ENCODE data around the gene RAB29. TPM values are rescaled to one million over a fixed set of nuclear protein-coding genes. Genes with fewer than 3 reads are reported as not detected.
"Not testable (repeated sequence)": the region's sequence is repeated elsewhere in the genome, so short reads cannot be mapped to it uniquely, and the experiment has no call there.

The RAB29 gene, protein sequence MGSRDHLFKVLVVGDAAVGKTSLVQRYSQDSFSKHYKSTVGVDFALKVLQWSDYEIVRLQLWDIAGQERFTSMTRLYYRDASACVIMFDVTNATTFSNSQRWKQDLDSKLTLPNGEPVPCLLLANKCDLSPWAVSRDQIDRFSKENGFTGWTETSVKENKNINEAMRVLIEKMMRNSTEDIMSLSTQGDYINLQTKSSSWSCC
- total RNA-seq = 10 to 100 TPM; 13.8 to 26.0 (median 16.6) TPM
- 10 to 100 TPM in 1 of 2 donors, 1 to 10 TPM in 1; 6.5 to 13.1 TPM for polyA plus RNA-seq
- long read RNA-seq, donor 1, transcript RAB29-203 (5 exons, 1,157 nt) = major isoform, 9 of 34 reads
- long read RNA-seq, donor 1, transcript RAB29-201 (6 exons, 1,723 nt) = minor isoform, 5 of 34 reads
- long read RNA-seq, donor 1, partial matches to known transcripts = 1 of 34 reads
- long read RNA-seq, donor 1, other reads (novel, unspliced or antisense) = 12 of 34 reads
- long read RNA-seq, donor 2, transcript RAB29-205 (4 exons, 1,441 nt) = minor isoform, 12 of 111 reads
- long read RNA-seq, donor 2, transcript RAB29-203 (5 exons, 1,157 nt) = major isoform, 27 of 111 reads
- long read RNA-seq, donor 2, transcript RAB29-204 (5 exons, 1,306 nt) = minor isoform, 14 of 111 reads
- long read RNA-seq, donor 2, transcript RAB29-201 (6 exons, 1,723 nt) = minor isoform, 12 of 111 reads
- long read RNA-seq, donor 2, partial matches to known transcripts = 3 of 111 reads
- long read RNA-seq, donor 2, other reads (novel, unspliced or antisense) = 40 of 111 reads
- long read RNA-seq, donor 3, transcript RAB29-203 (5 exons, 1,157 nt) = major isoform, 7 of 33 reads
- long read RNA-seq, donor 3, partial matches to known transcripts = 0 of 33 reads
- long read RNA-seq, donor 3, other reads (novel, unspliced or antisense) = 14 of 33 reads

DNA sequence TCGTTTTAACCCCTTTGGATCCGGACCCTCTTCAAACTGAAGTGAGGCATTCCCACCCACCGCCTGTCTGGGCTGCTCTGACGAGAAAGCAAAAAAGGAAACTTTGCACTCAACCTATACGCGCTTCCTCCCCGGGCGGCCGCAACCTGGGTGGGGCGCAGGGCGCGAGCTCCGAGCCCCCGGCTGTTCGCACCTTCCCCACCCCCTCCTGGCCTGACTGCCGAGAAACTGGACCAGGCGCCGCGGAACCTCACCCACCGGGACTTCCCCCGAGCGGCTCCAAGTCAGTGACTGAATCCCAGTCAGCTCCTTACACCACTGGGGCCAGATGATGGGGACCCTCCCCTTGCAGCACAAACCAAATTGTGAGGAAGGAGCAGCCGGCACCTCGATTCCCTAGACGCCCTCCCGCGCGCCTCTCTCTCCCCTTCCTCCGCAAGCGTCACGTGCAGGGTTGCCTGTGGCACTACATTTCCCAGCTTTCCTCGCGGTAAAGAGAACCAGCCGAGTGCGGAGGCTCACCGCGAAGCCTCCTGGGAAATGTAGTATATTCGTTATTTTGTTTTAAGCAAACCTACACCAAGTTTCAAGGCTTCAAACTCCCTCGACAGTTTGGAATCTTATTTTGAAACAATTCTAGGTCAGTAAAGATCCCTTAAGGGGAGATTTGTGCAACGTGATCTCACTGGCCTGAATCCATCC lies at the start of gene RAB29:
TSS of gene RAB29 (minus strand) at position 468 of the 702 bp plus-strand sequence. CDS start 526 bp downstream, outside the sequence.
- H3K9me3 ChIP-seq = no peaks in the 10 kb centered on the region
- H3K27me3 ChIP-seq = no peaks in the 10 kb centered on the region
- peak within 1 kb of the TSS; percentile 61 to 84 (median 77) for H3K4me3 ChIP-seq
- WGBS, 4 donors = 0 to 2% (median 1%) methylated on average over 19 to 40 of the region's 40 CpGs
- intact Hi-C loops (cut with DNase I) = loop anchor here in 3 of 10 donors (1.0 to 2.0 kb wide), 3 partner anchors 24 to 38 kb away; partner anchors contain the start of genes NUCKS1 (in 2 of the 3) and SLC41A1 (in 1 of the 3)
- H3K4me1 ChIP-seq = peaks cover 0 to 36% (median 14%) of the 10 kb centered on the region in 12 donors
- ATAC-seq (peak; percentile 93 to 97 (median 96)), DNase-seq (peak; percentile 84 to 89 (median 87))
- peak within 1 kb of the TSS in 11 of 12 donors; percentile 35 to 89 (median 67) for H3K27ac ChIP-seq
- TF ChIP-seq, protein P1, sequence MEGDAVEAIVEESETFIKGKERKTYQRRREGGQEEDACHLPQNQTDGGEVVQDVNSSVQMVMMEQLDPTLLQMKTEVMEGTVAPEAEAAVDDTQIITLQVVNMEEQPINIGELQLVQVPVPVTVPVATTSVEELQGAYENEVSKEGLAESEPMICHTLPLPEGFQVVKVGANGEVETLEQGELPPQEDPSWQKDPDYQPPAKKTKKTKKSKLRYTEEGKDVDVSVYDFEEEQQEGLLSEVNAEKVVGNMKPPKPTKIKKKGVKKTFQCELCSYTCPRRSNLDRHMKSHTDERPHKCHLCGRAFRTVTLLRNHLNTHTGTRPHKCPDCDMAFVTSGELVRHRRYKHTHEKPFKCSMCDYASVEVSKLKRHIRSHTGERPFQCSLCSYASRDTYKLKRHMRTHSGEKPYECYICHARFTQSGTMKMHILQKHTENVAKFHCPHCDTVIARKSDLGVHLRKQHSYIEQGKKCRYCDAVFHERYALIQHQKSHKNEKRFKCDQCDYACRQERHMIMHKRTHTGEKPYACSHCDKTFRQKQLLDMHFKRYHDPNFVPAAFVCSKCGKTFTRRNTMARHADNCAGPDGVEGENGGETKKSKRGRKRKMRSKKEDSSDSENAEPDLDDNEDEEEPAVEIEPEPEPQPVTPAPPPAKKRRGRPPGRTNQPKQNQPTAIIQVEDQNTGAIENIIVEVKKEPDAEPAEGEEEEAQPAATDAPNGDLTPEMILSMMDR (IDR thresholded peaks at IDR 0.05) = no peak
- TF ChIP-seq POLR2A (IDR thresholded peaks at IDR 0.05) = peak in 1 of 2 donors; percentile 65
- H3K36me3 ChIP-seq = peaks cover 0 to 17% (median 4%) of the 10 kb centered on the region in 9 donors

DNA sequence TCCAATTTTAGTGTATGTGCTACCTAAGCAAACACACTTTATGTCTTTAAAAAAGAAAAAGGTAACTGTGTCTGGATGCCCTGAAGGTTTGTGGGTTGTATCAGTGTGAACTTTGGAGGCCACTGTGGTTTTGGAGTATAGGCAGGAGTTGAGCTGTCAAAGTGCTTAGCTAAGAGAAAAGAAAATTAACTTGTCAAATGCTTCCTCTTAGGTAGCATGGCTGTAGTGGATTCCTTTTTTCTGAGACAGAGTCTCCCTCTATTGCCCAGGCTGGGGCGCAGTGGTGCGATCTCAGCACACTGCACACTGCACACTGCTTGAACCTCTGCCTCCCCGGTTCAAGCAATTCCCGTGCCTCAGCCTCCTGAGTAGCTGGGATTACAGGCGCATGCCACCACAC lies 48.9 kb upstream of the RAB29 start:
- no peak for DNase-seq
- no peak for ATAC-seq
- peaks cover 0 to 11% (median 0%) of the 10 kb centered on the region in 12 donors for H3K9me3 ChIP-seq
- H3K27me3 ChIP-seq = no peaks in the 10 kb centered on the region
- no peak for TF ChIP-seq POLR2A (IDR thresholded peaks at IDR 0.05)
- TF ChIP-seq, protein P1 (IDR thresholded peaks at IDR 0.05) = no peak
- no peak overlapping the region for H3K4me3 ChIP-seq
- H3K27ac ChIP-seq = no peak overlapping the region
- intact Hi-C loops (cut with DNase I) = no loop called here
- H3K4me1 ChIP-seq = peaks cover 0 to 23% (median 17%) of the 10 kb centered on the region in 12 donors
- H3K36me3 ChIP-seq = no peaks in the 10 kb centered on the region
- 93 to 99% (median 97%) methylated on average over 5 of the region's 5 CpGs for WGBS, 4 donors

DNA sequence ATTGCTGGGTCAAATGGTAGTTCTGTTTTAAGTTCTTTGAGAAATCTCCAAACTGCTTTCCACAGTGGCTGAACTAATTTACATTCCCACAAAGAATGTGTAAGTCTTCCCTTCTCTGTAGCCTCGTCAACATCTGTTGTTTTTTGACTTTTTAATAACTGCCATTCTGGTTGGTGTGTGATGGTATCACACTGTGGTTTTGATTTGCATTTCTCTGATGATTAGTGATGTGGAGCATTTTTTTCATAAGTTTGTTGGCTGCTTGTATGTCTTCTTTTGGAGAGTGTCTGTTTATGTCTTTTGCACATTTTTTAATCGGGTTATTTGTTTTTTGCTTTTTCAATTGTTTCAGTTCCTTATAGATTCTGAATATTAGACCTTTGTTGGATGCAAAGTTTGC lies 48.0 kb upstream of the RAB29 start:
- WGBS, 4 donors = 92 to 97% (median 94%) methylated on average over 2 of the region's 2 CpGs
- H3K27ac ChIP-seq; H3K27me3 ChIP-seq; DNase-seq; H3K4me3 ChIP-seq; intact Hi-C loops (cut with DNase I); H3K36me3 ChIP-seq; ATAC-seq: not testable (repeated sequence)
- Histone ChIP-seq H3K9me3 (peaks cover 0 to 11% (median 0%) of the 10 kb centered on the region in 12 donors), H3K4me1 (peaks cover 0 to 23% (median 17%) of the 10 kb centered on the region in 12 donors)

DNA sequence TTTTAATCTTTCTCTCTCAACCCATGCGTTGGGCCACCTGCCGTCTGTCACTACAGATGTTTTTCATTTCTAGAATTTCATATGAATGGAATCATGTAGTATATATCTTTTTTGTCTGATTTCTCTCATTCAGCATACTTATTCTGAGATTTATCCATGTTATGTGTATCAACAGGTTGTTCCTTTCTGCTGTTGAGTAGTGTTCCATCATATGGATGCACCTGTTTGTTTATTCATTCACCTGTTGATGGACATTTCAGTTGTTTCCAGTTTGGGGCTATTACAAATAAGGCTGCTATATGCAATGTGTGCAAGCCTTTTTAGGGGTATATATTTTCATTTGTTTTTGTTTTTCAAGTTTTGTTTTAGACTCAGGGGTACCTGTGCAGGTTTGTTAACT lies 47.1 kb upstream of the RAB29 start:
- Histone ChIP-seq H3K27me3 (no peaks in the 10 kb centered on the region), H3K36me3 (no peaks in the 10 kb centered on the region), H3K4me1 (peaks cover 0 to 17% (median 14%) of the 10 kb centered on the region in 12 donors), H3K9me3 (peaks cover 0 to 11% (median 0%) of the 10 kb centered on the region in 12 donors), H3K4me3 (no peak overlapping the region), H3K27ac (no peak overlapping the region)
- TF ChIP-seq, protein P1 (IDR thresholded peaks at IDR 0.05) = no peak
- TF ChIP-seq POLR2A (IDR thresholded peaks at IDR 0.05) = no peak
- 90 to 94% (median 93%) methylated on average over 2 of the region's 2 CpGs for WGBS, 4 donors
- intact Hi-C loops (cut with DNase I) = no loop called here
- ATAC-seq (no peak), DNase-seq (no peak)

Data from heart left ventricle (tissue), 16 donors.